ENCODE results near the gene C5orf24.

C5orf24 gene

GRCh38 chr5:134906811-134907210, 61.0 kb downstream of the C5orf24 start:
- DNase-seq (ENCODE audit: low read depth) = no peak
- H3K4me3 ChIP-seq (ENCODE audit: low read depth, low read length) = no peak overlapping the region
- TF ChIP-seq MYC (IDR thresholded peaks at IDR 0.05; ENCODE audit: low read depth, low read length) (no peak), CTCF (IDR thresholded peaks at IDR 0.05; ENCODE audit: low read depth, low read length) (no peak), MAX (IDR thresholded peaks at IDR 0.05; ENCODE audit: low read depth, low read length) (no peak), POLR2A (IDR thresholded peaks at IDR 0.05; ENCODE audit: extremely low read depth, insufficient read length) (no peak)

Measured in NB4 (cell line).